HEK293 (cell line): ENCODE results near the gene ATP5PO.

ENCODE experiments used
- BCL6B ChIP-seq: fragments of 450-650 bp; formaldehyde crosslinking; IDR thresholded peaks from 2 replicates; pipeline ENCODE4 v1.5.1; 2017; ENCODE audit warnings: missing biosample characterization, missing genetic modification characterization
- EGR2 ChIP-seq: fragments of 450-650 bp; formaldehyde crosslinking; IDR thresholded peaks from 2 replicates; pipeline ENCODE4 v1.5.1; 2016; ENCODE audit warnings: low read depth, missing biosample characterization, missing genetic modification characterization
- FEZF1 ChIP-seq: fragments of 450-650 bp; formaldehyde crosslinking; IDR thresholded peaks from 2 replicates; pipeline ENCODE4 v1.5.1; 2016; ENCODE audit warnings: missing biosample characterization, missing genetic modification characterization
- GFI1B ChIP-seq: fragments of 450-650 bp; formaldehyde crosslinking; IDR thresholded peaks from 2 replicates; pipeline ENCODE4 v1.5.1; 2016; ENCODE audit warnings: missing biosample characterization, missing genetic modification characterization
- IKZF3 ChIP-seq: fragments of 450-650 bp; IDR thresholded peaks from 2 replicates; pipeline ENCODE4 v1.5.0; 2018; ENCODE audit warnings: missing biosample characterization, mild to moderate bottlenecking, missing genetic modification characterization, moderate library complexity
- KLF8 ChIP-seq: fragments of 450-650 bp; formaldehyde crosslinking; IDR thresholded peaks from 2 replicates; pipeline ENCODE4 v1.5.1; 2016; ENCODE audit warnings: missing biosample characterization, missing genetic modification characterization
- KLF9 ChIP-seq: fragments of 450-650 bp; formaldehyde crosslinking; IDR thresholded peaks from 2 replicates; pipeline ENCODE4 v1.5.1; 2016; ENCODE audit warnings: missing biosample characterization, missing genetic modification characterization, low read depth
- RBAK ChIP-seq: fragments of 450-650 bp; formaldehyde crosslinking; IDR thresholded peaks from 2 replicates; pipeline ENCODE4 v1.5.1; 2016; ENCODE audit warnings: missing biosample characterization, missing genetic modification characterization
- SCRT1 ChIP-seq: fragments of 450-650 bp; formaldehyde crosslinking; IDR thresholded peaks from 2 replicates; pipeline ENCODE4 v1.5.1; 2016; ENCODE audit warnings: missing biosample characterization, missing genetic modification characterization, borderline replicate concordance
- SP3 ChIP-seq: fragments of 450-650 bp; formaldehyde crosslinking; IDR thresholded peaks from 2 replicates; pipeline ENCODE4 v1.5.1; 2016; ENCODE audit warnings: missing biosample characterization, missing genetic modification characterization
- SP7 ChIP-seq: fragments of 450-650 bp; formaldehyde crosslinking; IDR thresholded peaks from 2 replicates; pipeline ENCODE4 v1.5.1; 2016; ENCODE audit warnings: missing biosample characterization, missing genetic modification characterization
- TRIM28 ChIP-seq: IDR thresholded peaks from 2 replicates; pipeline ENCODE4 v1.6.1; 2011; ENCODE audit warnings: low read length, control low read depth, borderline replicate concordance
- ZBTB11 ChIP-seq: fragments of 450-650 bp; formaldehyde crosslinking; conservative IDR thresholded peaks from 2 replicates; pipeline ENCODE4 v1.5.1; 2016; ENCODE audit warnings: low read depth, missing biosample characterization, missing genetic modification characterization
- ZBTB17 ChIP-seq: fragments of 450-650 bp; formaldehyde crosslinking; IDR thresholded peaks from 2 replicates; pipeline ENCODE4 v1.5.1; 2016; ENCODE audit warnings: missing biosample characterization, missing genetic modification characterization
- ZBTB6 ChIP-seq: fragments of 450-650 bp; formaldehyde crosslinking; IDR thresholded peaks from 2 replicates; pipeline ENCODE4 v1.5.1; 2017; ENCODE audit warnings: missing biosample characterization, missing genetic modification characterization
- ZNF132 ChIP-seq: fragments of 450-650 bp; formaldehyde crosslinking; IDR thresholded peaks from 2 replicates; pipeline ENCODE4 v1.5.1; 2017; ENCODE audit warnings: missing biosample characterization, missing genetic modification characterization, borderline replicate concordance
- ZNF133 ChIP-seq: fragments of 450-650 bp; formaldehyde crosslinking; IDR thresholded peaks from 2 replicates; pipeline ENCODE4 v1.5.1; 2016; ENCODE audit warnings: missing biosample characterization, missing genetic modification characterization
- ZNF148 ChIP-seq: fragments of 450-650 bp; formaldehyde crosslinking; IDR thresholded peaks from 2 replicates; pipeline ENCODE4 v1.5.0; 2017; ENCODE audit warnings: missing biosample characterization, missing genetic modification characterization, borderline replicate concordance
- ZNF18 ChIP-seq: fragments of 450-650 bp; formaldehyde crosslinking; IDR thresholded peaks from 2 replicates; pipeline ENCODE4 v1.5.1; 2016; ENCODE audit warnings: missing biosample characterization, missing genetic modification characterization
- ZNF26 ChIP-seq: fragments of 450-650 bp; formaldehyde crosslinking; IDR thresholded peaks from 2 replicates; pipeline ENCODE4 v1.5.1; 2016; ENCODE audit warnings: missing biosample characterization, missing genetic modification characterization
- ZNF266 ChIP-seq: fragments of 450-650 bp; formaldehyde crosslinking; IDR thresholded peaks from 2 replicates; pipeline ENCODE4 v1.5.1; 2016; ENCODE audit warnings: missing biosample characterization, missing genetic modification characterization, low read depth
- ZNF280D ChIP-seq: fragments of 450-650 bp; formaldehyde crosslinking; IDR thresholded peaks from 2 replicates; pipeline ENCODE4 v1.5.1; 2016; ENCODE audit warnings: missing biosample characterization, missing genetic modification characterization
- ZNF548 ChIP-seq: fragments of 450-650 bp; formaldehyde crosslinking; IDR thresholded peaks from 2 replicates; pipeline ENCODE4 v1.5.1; 2016; ENCODE audit warnings: missing biosample characterization, missing genetic modification characterization
- ZNF596 ChIP-seq: fragments of 450-650 bp; IDR thresholded peaks from 2 replicates; pipeline ENCODE4 v1.5.0; 2018; ENCODE audit warnings: missing biosample characterization, mild to moderate bottlenecking, missing genetic modification characterization, moderate library complexity
- ZNF623 ChIP-seq: fragments of 450-650 bp; formaldehyde crosslinking; IDR thresholded peaks from 2 replicates; pipeline ENCODE4 v1.5.1; 2016; ENCODE audit warnings: missing biosample characterization, missing genetic modification characterization

ATP5PO gene

GRCh38 chr21:33915368-33916199, at the start of gene ATP5PO (continued):
- TF ChIP-seq ZNF26 (tag by site-specific recombination) (no peak), KLF8 (tag by site-specific recombination) (peak; percentile 62), EGR2 (tag by site-specific recombination) (peak; percentile 95), SP3 (peak; percentile 95), ZBTB6 (tag by site-specific recombination) (no peak), ZNF148 (tag by site-specific recombination) (no peak), BCL6B (no peak), KLF9 (tag by site-specific recombination) (no peak), ZBTB11 (tag by site-specific recombination) (no peak), ZNF623 (tag by site-specific recombination) (no peak), TRIM28 (no peak), IKZF3 (tag by site-specific recombination) (no peak), ZNF548 (no peak), SCRT1 (tag by site-specific recombination) (no peak), ZBTB17 (tag by site-specific recombination) (peak; percentile 64), ZNF266 (tag by site-specific recombination) (no peak), ZNF133 (tag by site-specific recombination) (no peak), ZNF596 (tag by site-specific recombination) (no peak), RBAK (no peak), ZNF280D (tag by site-specific recombination) (no peak), FEZF1 (tag by site-specific recombination) (no peak), ZNF132 (tag by site-specific recombination) (no peak), ZNF18 (tag by site-specific recombination) (no peak), SP7 (0 out of 2 replicates have a peak, but pooled peaks have one; percentile 48), GFI1B (no peak)
